Measurements from ENCODE around the gene NID2.

NID2 gene

GRCh38 chr14:52111583-52111982, 42.7 kb upstream of the NID2 start:
- TF ChIP-seq, protein P1, sequence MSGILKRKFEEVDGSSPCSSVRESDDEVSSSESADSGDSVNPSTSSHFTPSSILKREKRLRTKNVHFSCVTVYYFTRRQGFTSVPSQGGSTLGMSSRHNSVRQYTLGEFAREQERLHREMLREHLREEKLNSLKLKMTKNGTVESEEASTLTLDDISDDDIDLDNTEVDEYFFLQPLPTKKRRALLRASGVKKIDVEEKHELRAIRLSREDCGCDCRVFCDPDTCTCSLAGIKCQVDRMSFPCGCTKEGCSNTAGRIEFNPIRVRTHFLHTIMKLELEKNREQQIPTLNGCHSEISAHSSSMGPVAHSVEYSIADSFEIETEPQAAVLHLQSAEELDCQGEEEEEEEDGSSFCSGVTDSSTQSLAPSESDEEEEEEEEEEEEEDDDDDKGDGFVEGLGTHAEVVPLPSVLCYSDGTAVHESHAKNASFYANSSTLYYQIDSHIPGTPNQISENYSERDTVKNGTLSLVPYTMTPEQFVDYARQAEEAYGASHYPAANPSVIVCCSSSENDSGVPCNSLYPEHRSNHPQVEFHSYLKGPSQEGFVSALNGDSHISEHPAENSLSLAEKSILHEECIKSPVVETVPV (CRISPR knock-in tag; IDR thresholded peaks at IDR 0.05) = no peak
- TF ChIP-seq CSDC2 (CRISPR knock-in tag; IDR thresholded peaks at IDR 0.05) (no peak), ZNF565 (CRISPR knock-in tag; conservative IDR thresholded peaks at IDR 0.05; ENCODE audit: low read depth) (no peak), PPARA (CRISPR knock-in tag; IDR thresholded peaks at IDR 0.05; ENCODE audit: borderline replicate concordance) (no peak), ISL1 (CRISPR knock-in tag; IDR thresholded peaks at IDR 0.05) (no peak), ARNTL (CRISPR knock-in tag; IDR thresholded peaks at IDR 0.05; ENCODE audit: borderline replicate concordance, low read depth) (no peak), GLIS3 (CRISPR knock-in tag; IDR thresholded peaks at IDR 0.05) (no peak), SNAI2 (CRISPR knock-in tag; IDR thresholded peaks at IDR 0.05) (no peak), ZFP30 (CRISPR knock-in tag; IDR thresholded peaks at IDR 0.05) (no peak), ESRRG (CRISPR knock-in tag; IDR thresholded peaks at IDR 0.05) (no peak), PATZ1 (CRISPR knock-in tag; IDR thresholded peaks at IDR 0.05; ENCODE audit: borderline replicate concordance) (no peak), OSR1 (CRISPR knock-in tag; IDR thresholded peaks at IDR 0.05) (no peak), RARB (CRISPR knock-in tag; IDR thresholded peaks at IDR 0.05) (no peak), ZNF8 (CRISPR knock-in tag; IDR thresholded peaks at IDR 0.05) (no peak), ZFP3 (CRISPR knock-in tag; IDR thresholded peaks at IDR 0.05) (no peak), TCF4 (CRISPR knock-in tag; IDR thresholded peaks at IDR 0.05; ENCODE audit: borderline replicate concordance) (no peak), TOX (CRISPR knock-in tag; IDR thresholded peaks at IDR 0.05; ENCODE audit: borderline replicate concordance) (no peak), ZNF70 (CRISPR knock-in tag; IDR thresholded peaks at IDR 0.05) (no peak)
- TF ChIP-seq, protein P2, sequence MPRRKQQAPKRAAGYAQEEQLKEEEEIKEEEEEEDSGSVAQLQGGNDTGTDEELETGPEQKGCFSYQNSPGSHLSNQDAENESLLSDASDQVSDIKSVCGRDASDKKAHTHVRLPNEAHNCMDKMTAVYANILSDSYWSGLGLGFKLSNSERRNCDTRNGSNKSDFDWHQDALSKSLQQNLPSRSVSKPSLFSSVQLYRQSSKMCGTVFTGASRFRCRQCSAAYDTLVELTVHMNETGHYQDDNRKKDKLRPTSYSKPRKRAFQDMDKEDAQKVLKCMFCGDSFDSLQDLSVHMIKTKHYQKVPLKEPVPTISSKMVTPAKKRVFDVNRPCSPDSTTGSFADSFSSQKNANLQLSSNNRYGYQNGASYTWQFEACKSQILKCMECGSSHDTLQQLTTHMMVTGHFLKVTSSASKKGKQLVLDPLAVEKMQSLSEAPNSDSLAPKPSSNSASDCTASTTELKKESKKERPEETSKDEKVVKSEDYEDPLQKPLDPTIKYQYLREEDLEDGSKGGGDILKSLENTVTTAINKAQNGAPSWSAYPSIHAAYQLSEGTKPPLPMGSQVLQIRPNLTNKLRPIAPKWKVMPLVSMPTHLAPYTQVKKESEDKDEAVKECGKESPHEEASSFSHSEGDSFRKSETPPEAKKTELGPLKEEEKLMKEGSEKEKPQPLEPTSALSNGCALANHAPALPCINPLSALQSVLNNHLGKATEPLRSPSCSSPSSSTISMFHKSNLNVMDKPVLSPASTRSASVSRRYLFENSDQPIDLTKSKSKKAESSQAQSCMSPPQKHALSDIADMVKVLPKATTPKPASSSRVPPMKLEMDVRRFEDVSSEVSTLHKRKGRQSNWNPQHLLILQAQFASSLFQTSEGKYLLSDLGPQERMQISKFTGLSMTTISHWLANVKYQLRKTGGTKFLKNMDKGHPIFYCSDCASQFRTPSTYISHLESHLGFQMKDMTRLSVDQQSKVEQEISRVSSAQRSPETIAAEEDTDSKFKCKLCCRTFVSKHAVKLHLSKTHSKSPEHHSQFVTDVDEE (CRISPR knock-in tag; IDR thresholded peaks at IDR 0.05) = no peak
- TF ChIP-seq, protein P3, sequence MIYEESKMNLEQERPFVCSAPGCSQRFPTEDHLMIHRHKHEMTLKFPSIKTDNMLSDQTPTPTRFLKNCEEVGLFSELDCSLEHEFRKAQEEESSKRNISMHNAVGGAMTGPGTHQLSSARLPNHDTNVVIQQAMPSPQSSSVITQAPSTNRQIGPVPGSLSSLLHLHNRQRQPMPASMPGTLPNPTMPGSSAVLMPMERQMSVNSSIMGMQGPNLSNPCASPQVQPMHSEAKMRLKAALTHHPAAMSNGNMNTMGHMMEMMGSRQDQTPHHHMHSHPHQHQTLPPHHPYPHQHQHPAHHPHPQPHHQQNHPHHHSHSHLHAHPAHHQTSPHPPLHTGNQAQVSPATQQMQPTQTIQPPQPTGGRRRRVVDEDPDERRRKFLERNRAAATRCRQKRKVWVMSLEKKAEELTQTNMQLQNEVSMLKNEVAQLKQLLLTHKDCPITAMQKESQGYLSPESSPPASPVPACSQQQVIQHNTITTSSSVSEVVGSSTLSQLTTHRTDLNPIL (CRISPR knock-in tag; IDR thresholded peaks at IDR 0.05; ENCODE audit: low read depth) = no peak
- ATAC-seq = no peak

- ATAC-seq = no peak
- no peak for TF ChIP-seq GLIS3 (CRISPR knock-in tag; IDR thresholded peaks at IDR 0.05)
- no peak for TF ChIP-seq ZFP30 (CRISPR knock-in tag; IDR thresholded peaks at IDR 0.05)
- TF ChIP-seq OSR1 (CRISPR knock-in tag; IDR thresholded peaks at IDR 0.05) = no peak
- no peak for TF ChIP-seq BACH2 (CRISPR knock-in tag; IDR thresholded peaks at IDR 0.05; ENCODE audit: borderline replicate concordance)
- TF ChIP-seq ARNTL (CRISPR knock-in tag; IDR thresholded peaks at IDR 0.05; ENCODE audit: borderline replicate concordance, low read depth) = no peak
- no peak for TF ChIP-seq ZNF8 (CRISPR knock-in tag; IDR thresholded peaks at IDR 0.05)
- TF ChIP-seq TCF4 (CRISPR knock-in tag; IDR thresholded peaks at IDR 0.05; ENCODE audit: borderline replicate concordance) = no peak
- no peak for TF ChIP-seq ZNF70 (CRISPR knock-in tag; IDR thresholded peaks at IDR 0.05)
- TF ChIP-seq ESRRG (CRISPR knock-in tag; IDR thresholded peaks at IDR 0.05) = no peak
- TF ChIP-seq, protein P2 (CRISPR knock-in tag; IDR thresholded peaks at IDR 0.05) = no peak
- TF ChIP-seq ZFP3 (CRISPR knock-in tag; IDR thresholded peaks at IDR 0.05) = no peak
- TF ChIP-seq PPARA (CRISPR knock-in tag; IDR thresholded peaks at IDR 0.05; ENCODE audit: borderline replicate concordance) = no peak
- TF ChIP-seq, protein P4, sequence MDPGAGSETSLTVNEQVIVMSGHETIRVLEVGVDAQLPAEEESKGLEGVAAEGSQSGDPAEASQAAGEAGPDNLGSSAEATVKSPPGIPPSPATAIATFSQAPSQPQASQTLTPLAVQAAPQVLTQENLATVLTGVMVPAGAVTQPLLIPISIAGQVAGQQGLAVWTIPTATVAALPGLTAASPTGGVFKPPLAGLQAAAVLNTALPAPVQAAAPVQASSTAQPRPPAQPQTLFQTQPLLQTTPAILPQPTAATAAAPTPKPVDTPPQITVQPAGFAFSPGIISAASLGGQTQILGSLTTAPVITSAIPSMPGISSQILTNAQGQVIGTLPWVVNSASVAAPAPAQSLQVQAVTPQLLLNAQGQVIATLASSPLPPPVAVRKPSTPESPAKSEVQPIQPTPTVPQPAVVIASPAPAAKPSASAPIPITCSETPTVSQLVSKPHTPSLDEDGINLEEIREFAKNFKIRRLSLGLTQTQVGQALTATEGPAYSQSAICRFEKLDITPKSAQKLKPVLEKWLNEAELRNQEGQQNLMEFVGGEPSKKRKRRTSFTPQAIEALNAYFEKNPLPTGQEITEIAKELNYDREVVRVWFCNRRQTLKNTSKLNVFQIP (CRISPR knock-in tag; IDR thresholded peaks at IDR 0.05; ENCODE audit: borderline replicate concordance, low read depth) = no peak
- TF ChIP-seq ZNF565 (CRISPR knock-in tag; conservative IDR thresholded peaks at IDR 0.05; ENCODE audit: low read depth) = no peak
- TF ChIP-seq, protein P3 (CRISPR knock-in tag; IDR thresholded peaks at IDR 0.05; ENCODE audit: low read depth) = no peak
- no peak for TF ChIP-seq TOX (CRISPR knock-in tag; IDR thresholded peaks at IDR 0.05; ENCODE audit: borderline replicate concordance)
- TF ChIP-seq RARB (CRISPR knock-in tag; IDR thresholded peaks at IDR 0.05) = no peak
- TF ChIP-seq ZC3H10 (CRISPR knock-in tag; IDR thresholded peaks at IDR 0.05) = no peak
Observed at GRCh38 chr14:52110441-52111086, 41.7 kb upstream of the NID2 start.
